Epithelial cell of esophagus (primary cell): Measurements from ENCODE around the gene A3GALT2.

Source experiments
- DNase-seq: peaks from one replicate; pipeline ENCODE4 v3.0.0; 2010; ENCODE audit warnings: low read depth
- H3K4me3 ChIP-seq: 2 replicates; pipeline ENCODE4 v1.5.1; 2011; ENCODE audit warnings: mild to moderate bottlenecking, low read length, control low read depth
- TF ChIP-seq, protein P1 (sequence below): IDR thresholded peaks from 2 replicates; pipeline ENCODE4 v1.5.1; 2011; ENCODE audit warnings: low read depth, mild to moderate bottlenecking, low read length, control low read depth, inconsistent platforms; ENCODE audit not compliant: insufficient read depth; ENCODE audit errors: missing control alignments

A3GALT2 gene

DNA sequence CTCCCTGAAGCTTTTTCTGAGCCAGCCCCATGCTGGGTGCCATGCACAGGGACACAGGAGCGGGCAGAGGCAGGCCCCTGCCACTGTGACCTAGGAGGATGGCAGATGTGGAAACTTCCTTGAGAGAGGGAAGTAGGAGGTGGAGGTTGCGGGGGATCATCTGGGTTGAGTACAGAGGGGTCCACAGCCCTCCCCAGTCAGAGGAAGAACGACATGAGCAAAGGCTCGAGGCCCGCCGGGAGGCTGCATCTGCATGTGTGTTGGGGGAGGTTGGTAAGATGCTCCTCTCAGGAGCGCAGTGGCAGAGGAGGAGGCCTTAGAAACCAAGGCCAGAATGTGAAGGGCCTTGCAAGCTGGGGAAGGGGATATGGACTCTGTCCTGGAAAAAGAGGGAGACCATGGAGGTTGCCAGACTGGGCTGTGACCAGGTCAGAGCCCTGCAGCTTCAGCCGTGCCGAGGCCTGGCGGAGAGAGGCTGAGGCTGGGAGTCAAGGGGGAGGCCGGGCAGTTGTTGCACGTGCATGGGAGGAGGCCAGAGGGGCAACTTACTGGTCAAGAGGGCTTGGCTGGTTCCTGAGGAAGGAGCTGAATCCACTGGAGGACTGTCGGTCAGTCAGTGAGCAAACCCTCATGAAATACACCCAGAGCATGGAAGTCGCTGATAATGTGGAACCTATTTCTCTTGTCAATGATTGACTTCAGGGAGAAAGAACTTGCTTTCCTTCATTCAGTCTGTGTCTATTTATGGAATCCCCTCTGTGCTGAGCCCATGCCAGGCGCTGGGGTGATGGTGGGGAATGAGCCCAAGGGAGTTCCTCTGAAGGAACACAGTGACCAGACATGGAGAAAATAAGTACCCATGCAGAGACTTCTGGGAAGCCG, 31.7 kb downstream of the A3GALT2 start:
- H3K4me3 ChIP-seq: no peak overlapping the region
- no peak for DNase-seq
- TF ChIP-seq, protein P1, sequence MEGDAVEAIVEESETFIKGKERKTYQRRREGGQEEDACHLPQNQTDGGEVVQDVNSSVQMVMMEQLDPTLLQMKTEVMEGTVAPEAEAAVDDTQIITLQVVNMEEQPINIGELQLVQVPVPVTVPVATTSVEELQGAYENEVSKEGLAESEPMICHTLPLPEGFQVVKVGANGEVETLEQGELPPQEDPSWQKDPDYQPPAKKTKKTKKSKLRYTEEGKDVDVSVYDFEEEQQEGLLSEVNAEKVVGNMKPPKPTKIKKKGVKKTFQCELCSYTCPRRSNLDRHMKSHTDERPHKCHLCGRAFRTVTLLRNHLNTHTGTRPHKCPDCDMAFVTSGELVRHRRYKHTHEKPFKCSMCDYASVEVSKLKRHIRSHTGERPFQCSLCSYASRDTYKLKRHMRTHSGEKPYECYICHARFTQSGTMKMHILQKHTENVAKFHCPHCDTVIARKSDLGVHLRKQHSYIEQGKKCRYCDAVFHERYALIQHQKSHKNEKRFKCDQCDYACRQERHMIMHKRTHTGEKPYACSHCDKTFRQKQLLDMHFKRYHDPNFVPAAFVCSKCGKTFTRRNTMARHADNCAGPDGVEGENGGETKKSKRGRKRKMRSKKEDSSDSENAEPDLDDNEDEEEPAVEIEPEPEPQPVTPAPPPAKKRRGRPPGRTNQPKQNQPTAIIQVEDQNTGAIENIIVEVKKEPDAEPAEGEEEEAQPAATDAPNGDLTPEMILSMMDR: no peak

GRCh38 chr1:33287317-33287716, 33.6 kb downstream of the A3GALT2 start:
- DNase-seq: no peak

DNA sequence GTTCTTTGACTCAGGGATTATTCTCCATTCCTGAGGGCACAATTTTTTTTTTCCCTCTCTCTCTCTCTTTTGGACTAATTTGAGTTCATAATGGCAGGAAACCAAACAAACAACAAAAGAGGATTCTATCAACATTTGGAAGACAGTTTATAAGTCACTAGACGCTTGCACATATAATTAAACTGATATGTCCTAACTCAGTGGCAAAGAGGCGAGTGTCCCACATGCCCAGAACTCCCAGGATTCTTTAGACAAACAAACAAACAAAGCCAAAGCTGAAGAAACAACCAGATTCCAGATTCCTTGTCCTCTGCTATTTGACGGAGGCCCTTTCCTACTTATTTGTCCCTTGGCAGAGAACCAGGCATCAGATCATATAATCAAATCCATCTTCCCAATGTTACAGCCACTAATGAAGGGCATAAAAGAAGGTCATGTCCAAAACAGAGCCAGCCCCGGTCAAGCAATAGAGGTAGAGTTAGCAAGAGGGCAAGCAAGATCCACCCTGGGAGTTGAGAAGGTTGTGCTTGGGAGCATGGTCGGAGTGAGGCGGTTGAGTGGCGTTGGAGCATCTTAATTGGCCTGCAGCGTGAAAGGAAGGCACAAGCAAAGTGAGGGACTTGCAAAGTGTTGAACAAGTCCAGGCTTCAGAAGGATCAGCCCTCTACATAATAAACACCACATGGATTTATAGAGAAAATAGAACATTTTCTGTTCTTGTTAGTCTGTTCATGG, 34.3 kb downstream of the A3GALT2 start:
- no peak overlapping the region for H3K4me3 ChIP-seq
- TF ChIP-seq, protein P1: no peak
- no peak for DNase-seq

More at GRCh38 chr1:33287317-33287716, 33.6 kb downstream of the A3GALT2 start:
- H3K4me3 ChIP-seq: no peak overlapping the region
- TF ChIP-seq, protein P1: no peak

DNA sequence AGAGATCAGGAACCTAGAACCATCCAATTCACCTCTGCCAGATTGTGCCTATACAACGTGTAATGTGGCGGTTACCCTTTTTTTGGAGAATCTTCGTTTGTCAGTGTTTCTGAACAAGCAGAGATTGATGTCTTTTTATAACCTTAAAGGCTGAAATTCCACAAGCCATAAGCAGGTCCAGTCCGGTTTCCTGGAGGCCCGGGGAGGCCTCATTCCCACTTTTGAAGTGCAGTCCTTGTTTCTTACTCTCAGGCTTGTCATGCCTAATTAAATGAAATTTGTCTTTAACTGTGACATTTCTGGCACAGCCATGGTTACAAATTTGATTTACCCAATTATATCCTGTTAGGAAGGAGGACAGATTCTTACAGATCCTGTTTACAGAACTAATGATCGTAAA, 36.8 kb downstream of the A3GALT2 start:
- H3K4me3 ChIP-seq: no peak overlapping the region
- no peak for DNase-seq
- TF ChIP-seq, protein P1: no peak

GRCh38 chr1:33282791-33283190, 38.1 kb downstream of the A3GALT2 start:
- no peak for DNase-seq
- H3K4me3 ChIP-seq: no peak overlapping the region
- TF ChIP-seq, protein P1: no peak

- no peak overlapping the region for H3K4me3 ChIP-seq
- DNase-seq: no peak
- TF ChIP-seq, protein P1: no peak
These were observed 39.2 kb downstream of the A3GALT2 start for GRCh38 chr1:33281554-33282303.
